T-helper 9 cell (primary cell): Measurements from ENCODE around the gene DYNC1I1.
A peak's percentile ranks its signal among the peaks of the same experiment; 100 is the strongest.

Source experiments
- DNase-seq: peaks from one replicate; pipeline ENCODE4 v3.0.0-alpha.2; 2020

DYNC1I1 gene

DNA sequence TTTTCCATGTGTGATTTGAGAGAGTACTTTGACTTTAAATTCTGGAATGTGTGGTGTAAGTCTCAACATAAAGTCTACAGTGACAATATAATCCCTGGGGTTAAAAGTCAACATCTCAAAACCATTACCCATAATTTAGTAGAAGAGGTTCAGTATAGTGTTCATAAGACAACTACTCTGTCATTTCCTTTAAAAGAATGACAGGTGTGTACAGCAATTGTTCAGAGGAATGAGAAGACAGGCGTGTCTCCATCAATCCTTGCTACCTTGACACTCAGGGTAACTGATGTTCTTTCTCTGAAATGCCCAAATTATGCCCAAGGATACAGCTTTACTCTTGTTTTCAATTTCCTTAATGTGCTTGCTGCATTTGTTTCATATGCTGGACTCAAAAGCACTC lies 256.4 kb downstream of the DYNC1I1 start:
- no peak for DNase-seq

- no peak for DNase-seq
Measured at GRCh38 chr7:96033009-96033598, 260.8 kb downstream of the DYNC1I1 start.

- DNase-seq = no peak
Measured at GRCh38 chr7:96034940-96035727, 262.8 kb downstream of the DYNC1I1 start.

DNA sequence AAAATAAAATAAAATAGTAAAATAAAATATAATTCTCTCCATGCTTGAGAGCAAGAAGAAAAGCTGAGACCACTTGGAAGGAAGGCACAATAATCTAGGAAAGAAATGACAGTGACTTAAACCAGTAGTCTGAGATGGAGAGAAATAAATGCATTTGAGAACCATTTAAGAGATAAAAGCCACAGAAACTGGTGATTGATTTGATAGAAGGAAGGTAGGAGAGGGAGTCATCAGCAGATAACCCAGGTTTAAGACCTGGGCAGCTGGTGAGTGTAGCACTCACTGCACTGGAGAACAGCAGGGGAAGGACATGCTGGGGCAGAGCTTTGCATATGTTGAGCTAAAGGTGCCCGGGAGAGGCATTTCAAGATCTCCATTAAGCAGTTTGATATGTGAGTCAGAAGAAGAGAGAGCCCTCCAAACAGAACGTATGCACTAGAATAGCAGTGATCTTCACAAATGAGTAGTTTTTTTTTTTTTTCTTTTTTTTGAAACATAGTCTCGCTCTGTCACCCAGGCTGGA lies 268.0 kb downstream of the DYNC1I1 start:
- no peak for DNase-seq

DNA sequence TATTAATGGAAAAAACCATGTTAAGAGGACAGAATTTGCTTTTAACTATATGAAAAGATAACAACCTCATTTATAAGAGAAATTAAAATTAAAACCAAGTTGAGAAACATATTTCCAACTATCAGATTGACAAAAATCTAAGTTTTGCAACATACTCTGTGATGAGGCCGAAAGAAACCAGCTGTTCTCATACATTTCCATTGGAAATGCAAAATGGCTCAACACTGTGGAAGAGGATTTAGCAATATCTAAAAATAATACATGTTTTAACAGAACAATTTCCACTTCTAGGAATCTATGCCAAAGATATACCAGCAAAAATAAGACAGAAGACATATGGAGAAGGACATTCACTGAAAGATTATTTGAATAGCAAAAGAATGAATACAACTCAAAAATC lies 268.8 kb downstream of the DYNC1I1 start:
- DNase-seq = no peak

GRCh38 chr7:96045181-96045580 lies 272.8 kb downstream of the DYNC1I1 start:
- no peak for DNase-seq

DNA sequence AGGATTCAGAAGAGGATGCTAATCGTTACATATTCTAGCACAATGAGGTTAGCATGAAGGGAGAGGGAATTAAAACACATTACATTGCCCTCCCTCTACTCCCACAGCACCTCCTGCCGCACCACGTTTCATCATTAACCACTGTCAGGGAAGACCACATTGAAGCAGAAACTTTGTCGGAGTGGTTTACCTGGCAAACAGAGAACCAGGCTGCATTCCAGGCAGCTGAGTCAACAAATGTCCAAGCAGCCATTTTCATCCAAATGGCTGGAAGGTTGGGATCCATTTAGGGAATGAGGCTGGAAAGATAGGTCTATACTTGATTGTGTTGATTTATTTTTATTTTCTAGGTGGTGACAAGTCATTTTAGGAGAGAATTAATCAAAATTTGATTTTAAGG lies 273.6 kb downstream of the DYNC1I1 start:
- no peak for DNase-seq

- DNase-seq = no peak
Measured at GRCh38 chr7:96052289-96052688, 279.9 kb downstream of the DYNC1I1 start.

DNA sequence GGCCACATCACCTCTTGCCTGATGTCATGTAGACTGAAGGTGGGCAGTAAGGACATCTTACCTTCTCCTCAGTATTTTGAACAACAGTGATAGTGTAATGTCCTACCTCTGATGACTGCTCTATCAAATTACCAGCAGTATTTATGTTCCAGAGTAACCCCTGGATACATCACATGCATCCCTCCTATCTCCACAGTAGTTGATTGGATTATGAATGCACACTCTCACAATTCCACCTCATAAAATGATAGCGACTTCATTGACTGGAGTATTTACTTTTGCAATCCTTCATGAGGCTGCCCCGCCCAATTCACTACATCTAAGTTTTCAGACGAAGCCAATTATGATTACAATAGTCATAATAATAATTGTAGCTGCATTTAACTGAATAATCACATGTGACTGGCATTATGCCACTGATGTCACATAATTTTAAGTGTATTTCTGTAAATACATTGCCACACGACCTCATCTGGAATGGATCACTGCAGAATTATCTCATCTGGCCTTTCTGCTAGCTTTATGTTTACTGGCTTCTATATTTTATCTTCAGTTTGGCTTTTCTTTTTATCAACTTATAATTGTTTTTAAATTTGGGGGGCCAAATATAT lies 280.6 kb downstream of the DYNC1I1 start:
- no peak for DNase-seq

- DNase-seq = no peak
Measured at GRCh38 chr7:96055717-96056116, 283.4 kb downstream of the DYNC1I1 start.

DNA sequence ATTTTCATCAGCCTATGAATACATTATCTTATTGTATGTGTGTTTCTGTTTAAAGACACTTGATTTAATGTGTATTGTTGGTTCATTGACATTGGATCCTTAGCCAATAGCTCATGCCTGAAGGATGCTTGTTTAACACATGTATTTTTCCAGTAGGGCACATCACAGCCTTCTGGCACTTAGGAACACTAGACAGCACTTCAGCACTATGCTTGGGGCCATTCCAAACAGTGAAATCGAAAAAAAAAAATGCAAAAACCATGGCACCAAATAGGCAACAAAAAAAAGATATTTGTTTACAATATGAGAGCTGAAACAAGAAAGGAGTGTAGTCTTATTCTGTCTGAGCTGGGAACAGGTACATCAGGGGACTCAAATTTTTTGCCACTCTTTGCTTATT lies 286.7 kb downstream of the DYNC1I1 start:
- DNase-seq = no peak

DNA sequence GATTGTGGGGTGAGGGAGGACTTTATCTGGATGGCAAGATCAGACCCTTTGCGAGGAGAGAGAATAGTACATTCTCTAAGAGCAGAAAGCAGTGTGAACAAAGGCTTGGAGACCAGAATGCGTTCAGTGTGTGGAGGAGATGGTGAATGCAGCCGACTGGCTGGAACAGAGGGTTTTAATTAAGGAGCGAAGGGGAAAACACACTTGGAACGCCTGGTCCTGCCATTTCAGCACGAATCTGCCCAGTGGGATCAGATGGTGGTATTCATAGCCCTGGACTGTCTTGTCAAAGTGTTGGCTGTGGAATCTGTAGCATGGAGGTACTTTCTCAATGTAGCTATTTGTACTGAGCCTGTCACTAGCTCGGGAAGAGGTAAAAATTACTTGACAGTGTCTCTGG lies 288.7 kb downstream of the DYNC1I1 start:
- DNase-seq = no peak

DNA sequence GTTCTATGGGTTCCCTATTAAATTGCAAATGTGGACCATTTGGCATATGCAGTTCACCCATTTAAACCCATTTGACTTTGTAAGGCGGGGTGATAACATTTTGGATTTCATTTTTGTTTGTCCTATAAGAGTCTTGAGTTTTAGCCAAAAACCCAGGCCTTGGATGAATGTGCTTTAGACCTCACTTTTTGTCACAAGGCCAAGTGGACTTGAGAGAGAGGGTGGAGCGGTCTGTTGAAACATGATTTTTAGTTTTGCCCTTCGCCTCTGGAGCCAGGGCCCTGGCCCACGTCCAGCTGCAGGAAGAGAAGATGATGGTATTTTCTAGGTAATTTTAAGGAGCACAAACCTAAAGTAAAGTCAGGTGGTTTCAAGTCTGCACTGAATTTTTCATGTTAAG lies 289.5 kb downstream of the DYNC1I1 start:
- no peak for DNase-seq

DNA sequence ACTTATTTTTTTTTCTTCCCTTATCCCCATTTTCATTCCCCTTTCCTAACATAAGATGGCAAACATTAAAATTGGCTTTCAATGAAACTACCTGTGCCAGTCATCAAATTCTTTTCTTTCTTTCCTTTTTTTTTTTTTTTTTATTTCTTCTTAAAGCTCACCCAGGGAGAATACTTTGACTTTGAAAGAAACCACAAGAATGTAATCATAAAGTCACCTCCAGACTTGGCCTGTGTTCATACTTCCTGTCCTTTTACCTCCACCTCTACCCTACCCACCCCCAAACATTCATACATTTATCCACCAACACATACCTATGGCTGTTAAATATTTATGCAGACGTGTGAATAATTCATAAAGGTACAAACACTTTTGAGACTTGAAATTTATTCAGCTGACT lies 295.0 kb downstream of the DYNC1I1 start:
- DNase-seq = no peak

DNA sequence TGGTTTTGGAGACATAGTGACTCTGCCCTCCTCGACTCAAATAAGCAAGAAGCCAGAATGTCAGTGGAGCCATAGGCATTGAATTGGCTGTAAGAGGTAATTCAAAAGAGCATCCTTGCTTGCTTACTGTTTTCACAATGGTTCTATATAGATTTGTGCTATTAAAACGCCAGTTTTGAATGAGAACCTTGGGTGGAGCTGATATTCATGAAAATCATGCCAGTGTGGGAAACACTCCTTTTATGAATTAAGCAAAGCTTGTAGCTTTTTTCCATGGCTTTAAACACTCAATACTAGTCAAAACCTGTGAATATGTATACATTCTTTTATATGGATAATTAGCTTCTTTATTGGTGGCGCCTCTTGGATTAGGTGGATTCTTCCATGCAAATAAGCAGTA lies 297.0 kb downstream of the DYNC1I1 start:
- DNase-seq = no peak

- no peak for DNase-seq
Measured at GRCh38 chr7:96074871-96075270, 302.5 kb downstream of the DYNC1I1 start.

- DNase-seq = peak; percentile 14
Measured at GRCh38 chr7:96075510-96076349, 303.4 kb downstream of the DYNC1I1 start.

DNA sequence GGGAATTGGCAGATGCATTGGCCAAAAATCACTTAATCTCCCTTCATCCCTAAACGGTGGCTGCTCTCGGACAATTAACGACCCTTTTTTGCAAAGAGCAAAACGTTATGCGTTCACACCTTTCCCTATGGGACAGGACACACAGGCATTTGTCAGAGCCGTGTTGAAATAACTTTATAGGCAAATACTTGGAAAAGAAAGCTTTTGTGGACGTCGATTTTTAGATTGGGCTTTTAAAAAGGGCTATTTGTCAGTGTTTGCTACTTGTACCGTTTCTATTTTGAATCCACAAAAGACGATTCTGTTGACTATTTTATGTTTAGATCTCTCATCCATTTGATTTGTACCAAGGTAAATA lies 304.0 kb downstream of the DYNC1I1 start:
- no peak for DNase-seq

DNA sequence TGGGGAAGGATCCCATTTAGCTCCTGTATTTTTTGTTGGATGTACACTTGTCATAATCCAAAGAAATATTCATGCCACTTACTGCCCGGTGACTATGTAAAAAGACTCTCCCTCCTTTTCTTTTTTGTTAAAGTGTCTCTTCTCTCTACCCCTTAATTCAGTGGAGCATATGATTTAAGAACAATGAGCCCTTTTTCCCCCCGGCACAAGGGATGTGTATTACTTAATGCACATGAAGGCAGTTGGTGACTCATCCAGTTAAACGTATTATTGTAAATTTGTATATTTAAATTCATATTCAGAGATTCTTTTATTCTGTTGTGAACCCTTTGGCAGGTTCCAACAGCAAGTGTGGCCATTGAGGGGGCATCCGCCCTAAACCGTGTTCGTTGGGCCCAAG lies 307.7 kb downstream of the DYNC1I1 start:
- no peak for DNase-seq

DNA sequence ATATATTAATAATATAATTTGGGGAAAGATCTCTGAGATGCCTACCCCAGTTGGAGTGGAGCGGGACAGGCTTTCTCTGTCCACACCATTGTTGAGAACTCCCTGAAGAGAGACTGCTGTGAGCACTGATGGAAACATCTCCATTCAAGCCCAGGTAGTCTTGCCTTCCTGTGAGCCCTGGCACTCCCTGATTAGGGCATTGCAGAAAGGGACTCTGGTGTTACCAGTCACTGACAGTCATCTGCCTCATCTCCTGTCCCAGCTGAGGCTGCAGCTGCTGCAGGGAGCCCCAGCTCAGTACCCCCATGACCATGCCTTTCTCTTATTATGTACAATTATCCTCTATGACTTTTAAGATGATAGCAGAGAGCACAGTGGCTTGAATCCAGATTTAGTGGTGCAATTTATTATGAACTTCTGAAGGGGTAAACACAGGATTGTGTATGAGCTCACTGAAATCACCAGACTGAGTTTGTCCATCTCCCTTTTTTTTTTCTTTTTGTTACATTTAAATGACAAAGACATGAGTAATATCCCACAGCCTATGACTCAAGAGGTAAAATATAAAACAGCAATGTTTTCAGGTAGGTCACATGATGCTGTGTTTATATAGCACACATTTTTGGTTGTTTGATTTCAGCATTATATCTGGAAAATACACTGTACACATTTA lies 312.7 kb downstream of the DYNC1I1 start:
- no peak for DNase-seq

- no peak for DNase-seq
Measured at GRCh38 chr7:96085953-96086352, 313.6 kb downstream of the DYNC1I1 start.

- DNase-seq = no peak
Measured at GRCh38 chr7:96088579-96088978, 316.2 kb downstream of the DYNC1I1 start.

DNA sequence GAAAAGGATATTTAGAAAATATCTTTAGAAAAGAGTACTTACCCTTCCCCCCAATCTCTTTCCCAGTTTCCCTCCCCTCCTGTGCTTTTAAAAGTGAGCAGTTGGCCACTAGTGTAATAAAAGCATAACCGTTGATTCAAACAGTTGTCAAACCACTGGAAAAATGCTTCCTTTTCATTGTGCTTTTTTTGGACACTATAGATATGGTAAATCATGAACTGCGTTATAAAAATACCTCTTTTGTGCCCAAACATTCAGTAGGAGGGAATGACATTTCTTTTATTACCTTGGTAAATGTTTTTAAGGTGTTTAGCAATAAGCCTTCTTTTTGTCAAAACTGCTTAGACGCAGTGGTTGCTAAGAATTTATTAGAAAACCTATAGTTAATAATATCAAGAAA lies 317.2 kb downstream of the DYNC1I1 start:
- no peak for DNase-seq
